ENCODE data around the gene COL17A1. TPM values are rescaled to one million over a fixed set of nuclear protein-coding genes. Genes with fewer than 3 reads are reported as not detected.
A peak's percentile ranks its signal among the peaks of the same experiment; 100 is the strongest.

COL17A1 gene
- polyA plus RNA-seq, 1 donor (not counting 4 experiments of a cell fraction or from before 2014, with no cell fraction given) = 2,386 TPM

- Histone ChIP-seq H3K36me3 (ENCODE audit: control insufficient read depth in 2 of 2, extremely low read depth in 1 of 2, insufficient read depth in 2 of 2, low read length in 2 of 2) (no peaks in the 10 kb centered on the region), H2AFZ (ENCODE audit: control insufficient read depth, low read length) (no peak overlapping the region), H3K9ac (ENCODE audit: control insufficient read depth, extremely low read depth, insufficient read depth, low read length) (peak overlapping the region; percentile 100), H3K4me3 (ENCODE audit: control insufficient read depth in 2 of 3, extremely low read depth in 1 of 3, insufficient read depth in 2 of 3, low read depth in 1 of 3, low read length in 3 of 3) (peak overlapping the region in 2 of 3 experiments; percentile 26 to 47), H3K79me2 (ENCODE audit: control insufficient read depth, insufficient read depth, low read length) (peaks cover 13% of the 10 kb centered on the region), H3K9me3 (ENCODE audit: control insufficient read depth, low read depth, low read length) (no peaks in the 10 kb centered on the region), H3K27me3 (ENCODE audit: control insufficient read depth, extremely low read depth, insufficient read depth, low read length) (no peaks in the 10 kb centered on the region), H3K27ac (ENCODE audit: control insufficient read depth, insufficient read depth, low read length) (peak overlapping the region; percentile 99), H4K20me1 (ENCODE audit: control insufficient read depth, extremely low read depth, insufficient read depth, low read length) (no peaks in the 10 kb centered on the region), H3K4me1 (ENCODE audit: control insufficient read depth, extremely low read depth, insufficient read depth, low read length) (peaks cover 67% of the 10 kb centered on the region), H3K9me1 (ENCODE audit: control insufficient read depth, extremely low read depth, insufficient read depth, low read length) (no peaks in the 10 kb centered on the region), H3K4me2 (ENCODE audit: control insufficient read depth, extremely low read depth, insufficient read depth, low read depth, low read length) (peak overlapping the region; percentile 98)
- dilution Hi-C loops (cut with MboI; ENCODE audit: extremely low pct_ligation_motif_present, low sequenced_read_pairs) = no loop called here
- DNase-seq (ENCODE audit: low read depth, low spot score) (no peak), FAIRE-seq (peak; percentile 93)
- TF ChIP-seq, protein P1, sequence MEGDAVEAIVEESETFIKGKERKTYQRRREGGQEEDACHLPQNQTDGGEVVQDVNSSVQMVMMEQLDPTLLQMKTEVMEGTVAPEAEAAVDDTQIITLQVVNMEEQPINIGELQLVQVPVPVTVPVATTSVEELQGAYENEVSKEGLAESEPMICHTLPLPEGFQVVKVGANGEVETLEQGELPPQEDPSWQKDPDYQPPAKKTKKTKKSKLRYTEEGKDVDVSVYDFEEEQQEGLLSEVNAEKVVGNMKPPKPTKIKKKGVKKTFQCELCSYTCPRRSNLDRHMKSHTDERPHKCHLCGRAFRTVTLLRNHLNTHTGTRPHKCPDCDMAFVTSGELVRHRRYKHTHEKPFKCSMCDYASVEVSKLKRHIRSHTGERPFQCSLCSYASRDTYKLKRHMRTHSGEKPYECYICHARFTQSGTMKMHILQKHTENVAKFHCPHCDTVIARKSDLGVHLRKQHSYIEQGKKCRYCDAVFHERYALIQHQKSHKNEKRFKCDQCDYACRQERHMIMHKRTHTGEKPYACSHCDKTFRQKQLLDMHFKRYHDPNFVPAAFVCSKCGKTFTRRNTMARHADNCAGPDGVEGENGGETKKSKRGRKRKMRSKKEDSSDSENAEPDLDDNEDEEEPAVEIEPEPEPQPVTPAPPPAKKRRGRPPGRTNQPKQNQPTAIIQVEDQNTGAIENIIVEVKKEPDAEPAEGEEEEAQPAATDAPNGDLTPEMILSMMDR (optimal IDR thresholded peaks at IDR 0.05 in 1 of 3, IDR thresholded peaks at IDR 0.05 in 1 of 3, conservative IDR thresholded peaks at IDR 0.05 in 1 of 3; ENCODE audit: extremely low read depth in 1 of 3, insufficient read depth in 2 of 3, low read length in 3 of 3) = no peak
- TF ChIP-seq EZH2 (IDR thresholded peaks at IDR 0.05; ENCODE audit: low read length) = no peak
Measured at GRCh38 chr10:104119996-104120395, 34.3 kb upstream of the COL17A1 start.

GRCh38 chr10:104117839-104118323, 32.2 kb upstream of the COL17A1 start:
- Histone ChIP-seq H3K4me2 (ENCODE audit: control insufficient read depth, extremely low read depth, insufficient read depth, low read depth, low read length) (peak overlapping the region; percentile 75), H3K9me3 (ENCODE audit: control insufficient read depth, low read depth, low read length) (no peaks in the 10 kb centered on the region), H3K36me3 (ENCODE audit: control insufficient read depth in 2 of 2, extremely low read depth in 1 of 2, insufficient read depth in 2 of 2, low read length in 2 of 2) (no peaks in the 10 kb centered on the region), H3K9ac (ENCODE audit: control insufficient read depth, extremely low read depth, insufficient read depth, low read length) (peak overlapping the region; percentile 100), H3K27ac (ENCODE audit: control insufficient read depth, insufficient read depth, low read length) (peak overlapping the region; percentile 99), H3K27me3 (ENCODE audit: control insufficient read depth, extremely low read depth, insufficient read depth, low read length) (no peaks in the 10 kb centered on the region), H3K4me3 (ENCODE audit: control insufficient read depth in 2 of 3, extremely low read depth in 1 of 3, insufficient read depth in 2 of 3, low read depth in 1 of 3, low read length in 3 of 3) (no peak overlapping the region), H3K4me1 (ENCODE audit: control insufficient read depth, extremely low read depth, insufficient read depth, low read length) (peaks cover 60% of the 10 kb centered on the region), H4K20me1 (ENCODE audit: control insufficient read depth, extremely low read depth, insufficient read depth, low read length) (no peaks in the 10 kb centered on the region), H3K9me1 (ENCODE audit: control insufficient read depth, extremely low read depth, insufficient read depth, low read length) (no peaks in the 10 kb centered on the region), H2AFZ (ENCODE audit: control insufficient read depth, low read length) (no peak overlapping the region), H3K79me2 (ENCODE audit: control insufficient read depth, insufficient read depth, low read length) (peaks cover 9% of the 10 kb centered on the region)
- FAIRE-seq = peak; percentile 96
- no peak for DNase-seq (ENCODE audit: low read depth, low spot score)
- no peak for TF ChIP-seq EZH2 (IDR thresholded peaks at IDR 0.05; ENCODE audit: low read length)
- TF ChIP-seq, protein P1 (optimal IDR thresholded peaks at IDR 0.05 in 1 of 3, IDR thresholded peaks at IDR 0.05 in 1 of 3, conservative IDR thresholded peaks at IDR 0.05 in 1 of 3; ENCODE audit: extremely low read depth in 1 of 3, insufficient read depth in 2 of 3, low read length in 3 of 3) = no peak
- dilution Hi-C loops (cut with MboI; ENCODE audit: extremely low pct_ligation_motif_present, low sequenced_read_pairs) = no loop called here
